Uterus (tissue), 2 donors: ENCODE data around the gene SSBP3.

Experiments
- POLR2A ChIP-seq, 2 donors: fragments of 450-650 bp; IDR thresholded peaks; one replicate each; pipeline ENCODE4 v1.6.1; 2016; ENCODE audit warnings: antibody characterized with exemption in 2 of 2, mild to moderate bottlenecking in 1 of 2, moderate library complexity in 1 of 2
- TF ChIP-seq, protein P1 (sequence below), 4 experiments: fragments of 200-600 bp in 2 of 4; fragments of 450-650 bp in 2 of 4; sonication (generic) in 2 of 4; IDR thresholded peaks; one replicate each; pipeline ENCODE4 v1.5.1; 2016 to 2019; ENCODE audit warnings: antibody characterized with exemption in 4 of 4, mild to moderate bottlenecking in 2 of 4, moderate library complexity in 1 of 4

DNA sequence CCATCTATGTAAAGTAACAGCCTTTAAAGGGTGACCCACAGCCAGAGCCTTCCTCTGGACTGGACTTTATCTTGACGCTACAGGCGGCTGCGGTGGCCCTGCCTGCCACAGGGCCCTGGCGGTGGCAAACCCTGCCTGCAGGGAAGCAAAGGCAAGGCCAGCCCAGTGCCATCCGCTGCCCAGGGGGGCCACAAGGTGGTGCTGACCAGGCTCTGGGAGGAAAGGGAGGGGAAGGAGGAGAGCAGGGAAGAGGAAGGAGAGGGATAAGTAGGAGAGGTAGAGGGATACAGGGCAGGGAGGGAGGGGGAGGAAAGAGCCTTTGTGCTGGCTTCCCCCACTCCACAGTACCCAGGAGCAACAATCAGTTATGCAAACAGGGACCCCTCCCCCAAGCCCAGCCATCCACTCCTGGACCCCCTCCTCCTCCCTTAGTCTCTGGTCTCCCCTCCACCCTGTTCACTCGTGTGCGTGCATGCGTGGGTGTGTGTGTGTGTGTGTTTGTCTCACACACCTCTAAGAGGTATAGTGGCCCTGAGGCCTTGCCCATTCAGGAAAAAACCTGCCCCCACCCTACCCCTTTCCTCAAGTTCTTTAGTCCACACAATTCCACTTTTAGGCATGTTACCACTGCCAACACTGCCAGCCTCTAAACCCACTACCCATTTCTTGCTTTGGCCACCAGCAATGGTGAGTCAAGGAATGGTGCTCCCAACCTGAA, 30.3 kb downstream of the SSBP3 start:
- TF ChIP-seq, protein P1, sequence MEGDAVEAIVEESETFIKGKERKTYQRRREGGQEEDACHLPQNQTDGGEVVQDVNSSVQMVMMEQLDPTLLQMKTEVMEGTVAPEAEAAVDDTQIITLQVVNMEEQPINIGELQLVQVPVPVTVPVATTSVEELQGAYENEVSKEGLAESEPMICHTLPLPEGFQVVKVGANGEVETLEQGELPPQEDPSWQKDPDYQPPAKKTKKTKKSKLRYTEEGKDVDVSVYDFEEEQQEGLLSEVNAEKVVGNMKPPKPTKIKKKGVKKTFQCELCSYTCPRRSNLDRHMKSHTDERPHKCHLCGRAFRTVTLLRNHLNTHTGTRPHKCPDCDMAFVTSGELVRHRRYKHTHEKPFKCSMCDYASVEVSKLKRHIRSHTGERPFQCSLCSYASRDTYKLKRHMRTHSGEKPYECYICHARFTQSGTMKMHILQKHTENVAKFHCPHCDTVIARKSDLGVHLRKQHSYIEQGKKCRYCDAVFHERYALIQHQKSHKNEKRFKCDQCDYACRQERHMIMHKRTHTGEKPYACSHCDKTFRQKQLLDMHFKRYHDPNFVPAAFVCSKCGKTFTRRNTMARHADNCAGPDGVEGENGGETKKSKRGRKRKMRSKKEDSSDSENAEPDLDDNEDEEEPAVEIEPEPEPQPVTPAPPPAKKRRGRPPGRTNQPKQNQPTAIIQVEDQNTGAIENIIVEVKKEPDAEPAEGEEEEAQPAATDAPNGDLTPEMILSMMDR (IDR thresholded peaks at IDR 0.05) = no peak
- no peak for TF ChIP-seq POLR2A (IDR thresholded peaks at IDR 0.05)
